Amygdala (tissue), 56 donors: ENCODE results near the gene GIPC1.

Experiments used
- DNase-seq, 56 donors: peaks; one replicate each; lab custom pipeline; 2025; lab: John Stamatoyannopoulos, UW

The GIPC1 gene

DNA sequence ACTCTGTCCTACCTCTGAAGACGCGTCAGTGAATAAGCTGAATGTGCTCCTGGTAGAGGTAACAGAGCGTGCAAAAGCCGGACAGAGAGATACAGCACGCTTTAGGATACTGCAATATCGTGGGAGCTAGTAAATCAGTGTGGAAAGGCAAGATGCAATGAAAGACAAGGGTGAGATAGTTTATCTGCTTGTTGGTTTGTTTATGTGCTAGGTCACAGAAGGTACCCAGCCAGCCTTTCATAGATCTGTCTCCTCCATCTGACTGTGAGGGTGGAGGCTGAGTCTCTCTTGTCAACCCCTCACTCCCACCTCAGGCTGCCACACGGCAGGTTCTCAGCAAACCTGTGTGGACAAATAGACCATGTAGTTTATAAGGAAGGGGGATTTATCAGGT, 904 bp upstream of the GIPC1 start:
- DNase-seq = peak in 2 of 56 donors; percentile 48 to 75

DNA sequence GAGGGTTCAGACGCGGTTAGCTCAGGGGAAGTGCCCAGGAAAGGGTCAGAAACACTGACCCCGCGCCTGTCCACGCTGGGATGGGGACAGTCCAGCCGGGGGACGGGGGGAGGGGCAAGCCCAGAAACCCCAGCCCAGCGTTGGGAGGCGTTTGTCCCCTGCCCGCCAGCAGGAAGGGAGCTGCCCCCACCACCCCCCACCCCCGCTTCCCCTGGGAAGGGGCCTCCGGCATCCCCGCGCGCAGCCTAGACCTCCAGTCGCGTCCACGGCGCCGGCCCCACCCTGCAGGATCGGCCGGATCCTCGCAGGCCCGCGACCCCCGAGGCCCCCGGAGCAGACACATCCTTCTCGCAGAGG, 277 bp downstream of the GIPC1 start:
- DNase-seq = no peak

DNA sequence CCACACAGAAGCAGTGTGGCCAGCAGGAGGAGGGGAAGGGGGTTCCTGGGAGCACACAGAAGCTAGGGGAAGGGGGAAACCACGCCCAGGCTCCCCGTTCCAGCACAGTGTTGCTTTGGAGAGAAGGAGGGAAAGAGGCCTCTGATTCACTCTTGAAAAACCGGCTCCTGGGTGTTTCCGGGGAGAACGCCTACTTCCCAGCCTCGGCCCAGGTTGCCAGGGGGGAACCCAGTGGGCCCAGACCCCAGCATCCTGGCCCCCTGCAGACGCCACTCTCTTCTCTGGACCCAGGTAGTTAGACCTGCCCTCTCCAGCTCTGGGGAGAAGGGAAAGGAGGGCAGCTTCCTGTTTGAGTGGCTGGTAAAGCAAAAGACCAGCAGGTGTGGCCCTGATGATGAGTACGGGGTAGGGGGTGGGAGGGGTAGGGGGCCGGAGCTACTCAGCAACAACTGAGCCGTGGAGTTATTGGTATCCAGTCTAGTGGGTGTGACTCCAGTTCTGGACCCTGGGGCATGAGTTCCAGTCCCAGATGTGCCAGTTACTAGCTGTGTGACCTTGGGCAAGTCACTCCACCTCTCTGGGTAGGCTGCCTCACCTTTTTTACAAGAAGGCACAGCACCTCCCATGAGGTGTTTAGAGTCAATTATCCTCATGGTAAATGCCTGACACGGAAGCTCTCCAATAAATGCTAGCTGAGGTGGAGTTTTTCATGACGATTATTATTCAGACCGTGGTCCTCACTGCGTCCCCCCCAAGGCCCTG, 836 bp downstream of the GIPC1 start:
- no peak for DNase-seq

DNA sequence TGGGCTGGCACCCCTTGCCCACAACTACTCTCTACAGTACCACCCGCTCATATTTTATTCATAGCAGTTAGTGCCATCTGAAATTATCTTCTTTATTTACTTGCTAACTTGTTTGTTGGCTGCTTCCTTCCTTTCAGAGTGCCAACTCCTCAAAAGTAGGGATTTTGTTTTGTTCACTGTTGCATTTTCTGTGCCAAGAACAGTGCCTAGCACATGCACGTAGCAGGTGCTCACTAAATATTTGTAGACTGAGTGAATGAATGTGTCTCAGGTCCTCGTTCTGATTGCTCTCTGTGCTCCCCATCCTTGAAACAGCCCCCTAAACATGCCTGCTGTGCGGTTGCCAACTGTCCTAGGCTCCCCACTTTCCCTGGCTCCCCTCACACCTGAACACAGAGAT, 1.5 kb downstream of the GIPC1 start:
- no peak for DNase-seq

DNA sequence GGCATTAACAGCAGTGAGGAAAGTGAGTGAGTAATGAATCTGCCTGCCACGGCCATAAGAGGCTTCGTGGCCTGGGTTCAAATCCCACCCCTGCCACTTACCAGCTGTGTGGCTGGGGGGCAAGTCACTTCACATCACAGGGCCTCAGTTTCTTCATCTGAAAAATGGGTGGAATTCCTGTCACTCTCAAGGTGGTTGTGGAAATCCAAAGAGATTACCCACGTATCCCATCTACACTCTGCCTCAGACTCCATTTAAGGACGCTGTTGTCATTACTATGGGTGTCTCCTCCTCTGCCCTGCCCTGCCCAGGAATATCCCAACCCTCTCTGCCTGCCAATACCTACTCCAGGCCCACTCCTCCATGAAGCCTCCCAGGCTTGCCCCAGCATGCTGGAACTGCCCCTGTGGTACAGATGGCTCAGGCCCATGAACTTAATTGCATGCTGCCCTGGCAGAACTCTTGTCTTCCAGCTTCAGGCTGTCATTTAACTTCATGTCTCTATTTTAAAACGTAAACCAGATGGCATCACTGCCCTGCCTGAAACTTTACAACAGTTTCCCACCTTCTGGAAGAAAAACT, 3.1 kb downstream of the GIPC1 start:
- no peak for DNase-seq

DNA sequence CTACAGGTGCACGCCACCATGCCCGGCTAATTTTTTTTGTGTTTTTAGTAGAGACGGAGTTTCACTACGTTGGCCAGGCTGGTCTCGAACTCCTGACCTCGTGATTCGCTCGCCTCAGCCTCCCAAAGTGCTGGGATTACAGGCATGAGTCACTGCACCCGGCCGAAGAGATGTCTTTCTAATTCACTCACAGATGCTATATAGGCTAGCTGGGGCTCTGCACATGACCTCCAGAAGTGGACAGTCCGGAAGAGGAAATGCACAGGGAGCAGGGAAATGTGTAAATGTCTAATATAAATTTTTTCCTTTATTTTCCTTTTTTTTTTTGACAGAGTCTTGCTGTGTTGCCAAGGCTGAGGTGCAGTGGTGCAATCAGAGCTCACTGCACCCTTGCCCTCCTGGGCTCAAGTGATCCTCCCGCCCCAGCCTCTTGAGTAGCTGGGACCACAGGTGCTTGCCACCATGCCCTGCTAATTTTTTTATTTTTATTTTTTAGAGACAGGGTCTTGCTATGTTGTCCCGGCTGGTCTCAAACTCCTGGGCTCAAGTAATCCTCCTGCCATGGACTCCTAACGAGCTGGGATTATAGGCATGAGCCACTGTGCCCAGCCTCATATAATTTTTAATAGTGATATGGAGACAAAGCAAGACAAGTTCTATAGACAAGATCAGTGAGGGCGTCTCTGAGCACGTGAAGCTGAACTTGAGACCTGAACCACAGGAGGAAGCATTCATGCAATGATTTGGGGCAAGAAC, 8.4 kb downstream of the GIPC1 start:
- DNase-seq = no peak

DNA sequence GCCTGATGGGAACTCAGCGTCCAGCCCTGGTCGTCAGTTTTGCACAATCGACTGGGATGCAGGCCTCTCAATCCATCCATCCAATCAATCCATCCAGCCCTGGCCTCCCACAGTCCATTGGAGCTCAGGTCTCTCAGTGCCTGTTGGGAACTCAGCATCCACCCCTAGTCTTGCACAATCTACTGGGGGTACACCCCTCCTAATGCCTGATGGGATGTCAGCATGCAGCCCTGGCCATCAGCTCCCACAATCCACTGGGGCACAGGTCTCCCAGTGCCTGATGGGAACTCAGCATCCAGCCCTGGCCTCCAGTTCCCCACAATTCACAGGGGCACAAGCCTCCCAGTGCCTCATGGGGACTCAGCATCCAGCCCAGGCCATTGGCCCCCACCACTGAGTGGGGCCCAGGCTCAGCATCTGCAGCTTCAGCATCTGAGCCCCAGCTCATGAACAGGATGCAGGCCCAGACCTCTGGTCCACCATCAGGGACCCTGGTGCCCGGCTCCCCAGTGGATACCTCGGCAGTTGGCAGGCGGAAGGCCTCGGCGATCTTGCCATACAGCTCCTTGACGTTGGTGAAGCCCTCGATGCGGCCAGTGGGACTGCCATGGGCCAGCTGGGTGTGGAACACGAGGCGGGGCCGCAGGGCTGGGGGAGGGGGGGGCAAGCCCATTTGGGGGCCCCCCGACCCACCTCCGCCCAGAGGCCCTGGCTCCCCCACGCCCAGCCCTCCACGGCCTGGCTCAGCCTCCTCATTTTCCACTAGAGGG, 13.6 kb downstream of the GIPC1 start:
- DNase-seq = no peak

DNA sequence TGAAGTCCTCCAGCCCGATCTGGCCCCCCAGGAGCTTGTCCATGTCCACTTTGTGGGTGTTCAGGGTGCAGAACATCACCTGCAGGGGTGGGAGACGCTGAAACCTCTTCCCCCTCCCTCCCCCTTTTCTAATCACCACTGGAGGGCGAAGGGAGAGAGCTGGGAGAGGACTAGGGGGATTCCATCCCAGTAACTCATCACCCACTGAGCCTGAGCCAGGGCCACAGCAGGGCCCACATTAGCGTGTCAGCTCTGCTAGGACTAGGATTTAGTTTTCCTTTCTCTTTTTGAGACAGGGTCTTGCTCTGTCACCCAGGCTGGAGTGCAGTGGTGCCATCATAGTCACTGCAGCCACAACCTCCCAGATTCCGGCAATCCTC, 15.2 kb downstream of the GIPC1 start:
- DNase-seq = no peak

DNA sequence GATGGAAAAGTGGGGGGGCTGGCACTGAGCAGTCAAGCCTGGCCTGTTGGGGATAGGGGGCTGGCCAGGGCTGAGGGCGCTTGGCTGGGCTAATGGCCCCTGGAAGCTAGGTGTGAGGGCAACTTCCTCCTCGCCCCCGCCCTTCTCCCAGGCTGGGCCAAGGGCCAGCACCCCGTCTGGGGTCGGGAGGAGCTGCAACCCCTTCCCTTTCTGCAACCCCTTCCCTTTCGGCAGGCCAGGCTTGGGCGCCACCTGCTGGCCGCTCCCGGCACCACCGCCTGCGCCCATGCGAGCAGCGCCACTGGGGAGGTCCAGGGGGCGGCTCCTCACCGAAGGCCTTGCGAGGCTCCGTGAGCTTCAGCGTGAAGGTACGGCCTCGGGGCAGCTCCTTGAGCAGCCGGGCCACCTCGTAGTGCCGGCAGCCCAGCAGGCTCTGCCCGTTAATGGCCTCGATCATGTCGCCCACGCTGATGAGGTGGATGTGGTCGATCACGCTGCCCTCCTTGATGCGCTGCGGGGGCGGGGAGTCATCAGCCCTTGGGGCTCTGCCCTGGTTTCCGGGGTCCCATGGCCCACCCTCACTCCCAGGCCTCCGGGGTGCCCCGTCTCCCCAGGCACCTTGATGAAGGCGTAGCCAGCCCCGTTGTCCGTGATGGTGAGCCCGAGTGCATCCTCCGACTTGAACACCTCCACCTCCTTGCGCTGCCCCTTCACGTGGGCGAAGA, 15.8 kb downstream of the GIPC1 start:
- peak in 5 of 56 donors; percentile 12 to 46 (median 17) for DNase-seq

DNA sequence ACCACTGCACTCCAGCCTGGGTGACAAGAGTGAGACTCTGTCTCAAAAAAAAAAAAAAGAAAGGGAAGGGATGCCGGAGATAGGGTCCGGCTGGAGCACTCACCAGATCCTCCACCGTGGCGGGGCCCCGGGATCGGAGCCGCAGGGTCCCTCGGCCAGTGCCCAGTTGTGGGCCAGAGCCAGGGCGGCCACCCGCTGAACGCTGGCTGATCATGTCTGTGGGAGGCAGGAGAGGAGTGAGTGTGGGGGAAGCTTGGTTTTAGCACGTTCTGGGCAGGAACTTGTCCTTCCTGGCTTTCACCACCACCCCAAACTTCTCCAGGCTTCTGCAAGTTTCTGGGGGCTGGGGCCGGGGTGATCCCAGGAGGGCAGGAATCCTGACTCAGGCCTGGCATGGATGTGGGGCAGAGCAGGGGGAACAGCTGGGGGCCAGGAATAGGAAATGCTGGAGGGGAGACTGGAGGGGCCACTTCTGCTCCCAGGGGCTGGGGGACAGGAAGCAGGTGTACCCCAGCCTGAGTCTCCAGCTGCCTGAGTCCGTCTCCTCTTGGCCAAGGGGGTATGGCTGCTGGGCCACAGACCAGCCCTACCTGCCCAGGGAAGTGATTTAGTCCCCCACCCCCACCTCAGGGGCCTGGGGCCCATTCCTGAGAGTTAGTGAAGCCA, 16.5 kb downstream of the GIPC1 start:
- DNase-seq = no peak

DNA sequence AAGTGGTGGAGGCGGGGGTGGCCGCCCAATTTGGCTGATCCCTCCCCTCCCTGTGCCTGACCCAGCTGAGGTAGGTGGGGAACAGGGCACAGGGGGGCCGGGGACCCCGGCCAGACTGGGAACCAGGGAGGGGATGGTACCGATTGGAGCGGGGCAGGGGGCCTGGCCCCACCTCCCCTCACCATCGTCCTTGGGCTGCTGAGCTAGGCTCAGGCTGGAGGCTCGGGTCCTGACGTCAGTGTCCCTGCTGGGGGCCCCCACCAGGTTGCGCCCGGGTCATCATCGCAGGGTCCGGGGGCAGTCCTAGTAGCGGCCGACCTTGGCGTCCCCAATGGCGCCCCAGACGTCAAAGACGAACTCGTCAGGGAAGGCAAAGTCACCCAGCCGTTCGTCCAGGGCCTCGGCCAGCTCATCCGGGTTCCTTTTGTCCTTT, 17.8 kb downstream of the GIPC1 start:
- no peak for DNase-seq

DNA sequence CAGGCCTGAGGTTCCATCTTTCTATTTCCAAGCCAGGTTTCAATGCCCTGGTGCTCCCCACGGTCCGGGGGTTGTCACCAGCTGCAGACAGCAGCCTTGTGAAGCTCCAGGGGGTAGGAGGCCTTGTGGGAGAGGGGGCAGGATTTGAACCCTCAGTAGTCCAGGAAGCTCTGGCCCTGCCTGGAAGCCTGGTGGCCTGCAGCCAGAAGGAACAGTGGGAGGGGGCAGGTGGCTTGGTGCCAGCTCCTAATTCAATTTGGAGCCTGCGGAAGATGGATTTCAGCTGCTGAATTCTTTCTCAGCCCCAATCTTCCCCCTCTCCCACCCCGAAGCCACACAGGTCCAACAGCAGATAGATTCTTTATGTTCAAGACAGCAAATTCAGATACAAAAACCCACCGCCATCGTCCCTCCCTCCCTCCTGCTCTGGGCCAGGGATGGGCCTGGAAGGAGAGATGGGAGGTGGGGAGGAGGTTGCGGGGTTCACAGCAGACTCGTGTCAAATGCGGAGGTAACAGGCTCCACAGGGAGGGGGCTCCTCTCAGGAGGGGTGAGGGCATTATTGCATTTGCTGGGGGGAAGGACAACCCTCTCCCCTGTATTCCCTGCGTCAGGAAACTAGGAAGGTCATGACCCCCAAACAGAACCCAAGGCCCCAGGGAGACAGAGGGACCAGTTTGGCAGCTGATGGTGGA, 18.4 kb downstream of the GIPC1 start:
- DNase-seq = no peak

DNA sequence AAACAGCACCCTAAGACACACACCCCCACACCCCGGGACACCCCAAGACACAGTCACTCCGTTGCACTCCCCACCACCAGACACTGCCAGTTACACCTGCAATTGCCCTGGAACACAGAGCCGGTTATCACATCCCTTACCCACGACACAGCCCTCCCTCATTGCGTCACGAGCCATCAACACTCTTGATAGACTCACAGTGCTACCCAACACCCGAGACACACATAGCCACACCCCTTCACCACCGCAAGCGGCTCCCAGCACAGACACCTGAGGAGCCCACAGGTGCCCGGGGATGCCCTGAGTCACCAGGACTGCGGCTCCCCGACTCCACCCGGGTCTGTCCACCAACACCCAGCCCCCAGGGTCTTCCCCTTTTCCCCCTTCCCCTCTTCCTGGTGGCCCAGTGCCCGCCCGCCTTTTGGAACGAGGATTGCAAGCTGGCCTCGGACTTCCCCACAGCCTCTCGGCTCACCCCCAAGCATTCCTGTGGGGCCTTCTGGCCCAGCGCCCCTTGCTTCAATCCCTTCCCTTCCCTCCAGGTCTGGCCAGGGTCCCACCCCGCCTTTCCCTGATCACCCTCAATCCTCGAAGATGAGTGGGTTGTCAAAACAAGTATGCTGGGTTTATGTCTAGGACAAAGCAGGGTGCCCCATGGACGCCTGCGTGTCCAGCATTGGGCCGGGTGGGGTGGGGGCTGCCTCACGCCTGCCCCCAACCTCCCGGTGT, 19.1 kb downstream of the GIPC1 start:
- DNase-seq = no peak

DNA sequence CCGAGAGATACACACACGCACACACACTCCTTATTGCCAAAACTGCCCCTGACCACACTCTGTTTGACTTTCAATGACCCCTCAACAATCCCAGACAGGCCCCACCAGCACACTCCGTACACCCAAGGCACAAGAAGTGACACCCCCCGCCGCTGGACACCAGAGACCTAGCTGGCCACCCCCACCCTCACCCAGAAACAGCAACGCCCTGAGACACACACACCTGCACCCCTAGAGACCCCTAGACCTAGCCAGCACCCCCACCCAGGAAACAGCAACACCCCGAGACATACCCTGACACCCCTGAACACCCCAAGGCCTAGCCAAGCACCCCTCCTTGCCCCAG, 19.6 kb downstream of the GIPC1 start:
- DNase-seq = no peak

DNA sequence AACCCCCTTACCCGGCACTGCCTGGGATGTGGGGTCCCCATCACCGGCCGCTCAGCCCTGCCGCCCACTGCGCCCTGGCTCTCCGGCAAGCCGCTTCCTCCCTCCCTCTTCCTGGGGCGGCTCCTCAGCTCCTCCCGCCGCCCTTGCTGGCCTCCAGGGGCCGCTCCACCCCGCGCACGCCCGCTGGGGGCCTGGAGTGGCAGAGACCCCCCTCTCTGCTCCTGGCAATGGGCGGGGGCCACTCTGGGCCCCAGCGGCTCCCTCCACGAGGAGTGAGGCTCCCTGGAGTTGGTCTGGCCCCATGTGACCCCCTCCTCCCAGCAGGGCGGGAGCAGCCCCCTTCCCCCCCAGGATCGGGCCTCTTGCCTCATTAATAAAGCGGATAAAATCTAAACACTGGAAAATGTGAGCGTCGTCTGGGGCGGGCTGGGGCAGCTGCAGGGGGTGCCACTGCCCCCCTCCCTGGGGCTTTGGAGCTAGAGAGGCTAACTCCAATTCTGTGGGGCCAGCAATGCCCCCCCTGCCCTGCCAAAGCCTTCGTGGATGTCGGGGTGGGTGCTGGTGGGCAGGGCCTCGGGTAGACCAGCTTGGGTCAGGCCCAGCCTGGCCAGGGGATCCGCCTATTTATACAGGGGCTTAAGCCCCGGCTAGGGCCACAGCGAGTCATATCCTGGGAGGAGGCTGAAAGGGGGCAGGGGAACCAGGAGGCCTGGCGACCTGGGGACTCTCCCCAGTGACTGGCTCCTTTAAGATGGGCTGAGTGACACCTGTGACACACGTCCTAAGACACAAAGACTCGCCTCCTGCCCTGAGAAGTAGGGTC, 20.5 kb downstream of the GIPC1 start, which contains the start of gene PTGER1:
Gene PTGER1, minus strand, starts transcription at position 104 of the 823 bp plus-strand sequence. CDS start 1,034 bp downstream, outside the sequence.
- DNase-seq = no peak

DNA sequence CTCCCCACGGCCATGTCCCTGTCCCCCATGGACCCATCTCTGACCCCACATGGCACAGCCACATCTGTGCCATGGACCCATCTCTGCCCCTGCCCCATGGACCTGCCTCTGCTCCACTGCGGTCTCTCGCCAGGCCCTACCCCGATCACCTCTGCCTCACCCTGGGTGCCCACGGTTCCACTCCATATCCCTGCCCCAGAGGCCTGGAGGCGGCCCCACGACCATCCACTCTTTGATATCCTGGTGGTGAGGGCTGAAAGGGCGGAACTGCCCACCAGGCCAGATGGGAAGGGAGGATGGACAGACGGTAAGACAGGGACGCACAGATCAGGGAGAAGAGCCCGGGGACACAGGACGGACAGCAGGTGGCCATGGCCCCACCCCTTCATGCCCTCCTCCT, 21.1 kb downstream of the GIPC1 start:
- no peak for DNase-seq

DNA sequence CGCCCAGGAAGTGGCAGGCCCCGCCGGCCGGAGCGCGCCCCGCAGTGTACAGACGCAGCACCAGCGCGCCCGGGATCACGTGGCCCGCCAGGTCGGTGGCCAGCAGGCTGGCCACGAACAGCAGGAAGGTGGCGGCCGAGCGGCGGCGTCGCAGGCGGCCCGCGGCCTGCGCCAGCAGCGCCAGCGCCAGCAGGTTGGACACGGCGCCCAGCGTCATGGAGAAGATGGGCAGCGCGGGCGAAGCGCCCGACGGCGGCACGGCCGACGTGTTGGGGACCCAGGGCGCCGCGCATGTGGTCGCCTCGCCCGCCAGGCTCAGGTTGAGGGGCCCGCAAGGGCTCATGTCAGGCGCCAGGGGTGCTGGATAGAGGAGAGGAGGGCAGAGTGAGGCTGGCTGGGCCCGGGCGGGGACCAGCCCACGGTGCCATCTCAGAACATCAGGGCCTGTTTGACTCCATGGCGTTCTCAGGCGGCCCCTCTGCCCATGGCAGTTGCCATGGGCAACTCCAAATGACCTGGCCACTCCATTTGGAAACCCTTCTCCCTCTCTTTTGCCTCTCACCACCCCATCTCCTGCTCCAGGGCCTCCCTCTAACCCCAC, 21.8 kb downstream of the GIPC1 start:
- DNase-seq = peak in 8 of 56 donors; percentile 15 to 52 (median 30)
